Measurements from ENCODE around the gene HSPA12B.

The HSPA12B gene

DNA sequence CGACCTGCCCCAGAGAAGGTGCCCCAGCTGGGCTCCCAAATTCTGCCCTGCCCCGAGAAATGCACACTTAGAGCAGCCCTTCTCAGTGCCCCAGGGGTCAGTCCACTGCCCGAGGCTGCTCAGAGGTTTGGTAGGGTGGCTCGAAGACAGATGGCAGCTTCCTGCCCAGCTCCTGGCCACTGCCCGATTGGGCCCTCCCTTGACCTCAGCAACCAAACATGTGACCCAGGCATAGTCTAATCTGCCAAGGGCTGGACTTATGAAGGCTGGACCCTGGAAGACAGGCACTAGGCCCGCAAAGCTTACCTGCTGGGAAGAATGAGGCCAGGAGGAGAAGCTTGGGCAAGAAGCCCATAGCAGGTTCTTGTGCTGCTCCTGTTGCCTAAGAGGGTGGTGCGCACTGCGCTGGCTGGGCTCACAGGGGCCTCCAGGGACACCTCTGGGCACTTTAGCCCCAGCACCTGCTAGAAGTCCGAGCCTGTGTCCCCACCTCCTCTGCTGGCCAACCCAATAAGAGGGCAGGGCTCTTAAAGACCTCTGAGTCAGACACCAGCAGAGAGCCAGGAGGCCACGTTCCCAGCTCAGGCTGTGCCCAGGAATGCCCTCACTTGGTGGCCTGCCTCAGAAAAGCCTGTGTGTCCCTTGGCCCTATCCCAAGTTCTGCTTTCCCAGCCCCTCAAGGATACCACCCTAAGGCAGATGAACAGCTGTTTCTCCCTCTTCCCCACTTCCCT, 25.5 kb upstream of the HSPA12B start:
- no peak for DNase-seq (ENCODE audit: low read depth)
- TF ChIP-seq MAX (IDR thresholded peaks at IDR 0.05; ENCODE audit: low read depth, low read length) (no peak), CTCF (IDR thresholded peaks at IDR 0.05; ENCODE audit: low read depth, low read length) (no peak), POLR2A (IDR thresholded peaks at IDR 0.05; ENCODE audit: extremely low read depth, insufficient read length) (no peak), MYC (IDR thresholded peaks at IDR 0.05; ENCODE audit: low read depth, low read length) (no peak)
- no peak overlapping the region for H3K4me3 ChIP-seq (ENCODE audit: low read depth, low read length)

GRCh38 chr20:3707508-3707899, 25.0 kb upstream of the HSPA12B start:
- no peak for DNase-seq (ENCODE audit: low read depth)
- TF ChIP-seq MYC (IDR thresholded peaks at IDR 0.05; ENCODE audit: low read depth, low read length), result no peak
- no peak for TF ChIP-seq MAX (IDR thresholded peaks at IDR 0.05; ENCODE audit: low read depth, low read length)
- no peak for TF ChIP-seq CTCF (IDR thresholded peaks at IDR 0.05; ENCODE audit: low read depth, low read length)
- no peak for TF ChIP-seq POLR2A (IDR thresholded peaks at IDR 0.05; ENCODE audit: extremely low read depth, insufficient read length)
- no peak overlapping the region for H3K4me3 ChIP-seq (ENCODE audit: low read depth, low read length)

DNA sequence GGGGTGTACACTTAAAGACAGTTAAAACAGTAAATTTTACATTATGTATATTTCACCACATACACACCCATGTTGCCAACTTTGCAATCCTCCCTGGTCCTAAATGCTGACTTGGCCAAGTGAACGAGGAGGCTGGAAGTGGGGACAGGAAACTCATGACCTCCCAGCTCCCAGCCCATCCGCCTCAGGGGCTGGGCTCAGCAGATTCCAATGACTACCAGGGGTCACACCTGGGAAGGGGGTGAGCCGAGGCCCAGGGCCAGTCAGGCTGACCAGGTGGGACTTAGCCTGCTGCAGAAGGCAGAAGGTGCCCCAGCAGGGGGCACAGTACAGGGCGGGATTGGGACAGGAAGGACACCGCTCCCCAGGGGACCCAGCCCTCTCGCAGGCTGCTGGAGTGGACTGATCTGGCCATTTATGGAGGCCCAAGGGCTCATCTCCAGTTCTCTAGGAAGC, 22.4 kb upstream of the HSPA12B start:
- TF ChIP-seq MAX (IDR thresholded peaks at IDR 0.05; ENCODE audit: low read depth, low read length) (no peak), CTCF (IDR thresholded peaks at IDR 0.05; ENCODE audit: low read depth, low read length) (peak; percentile 2)

GRCh38 chr20:3710703-3711483, 21.6 kb upstream of the HSPA12B start:
- 0 out of 2 replicates have a peak, but pooled peaks have one; percentile 9 for TF ChIP-seq MAX (IDR thresholded peaks at IDR 0.05; ENCODE audit: low read depth, low read length)
- TF ChIP-seq CTCF (IDR thresholded peaks at IDR 0.05; ENCODE audit: low read depth, low read length), result peak; percentile 83
- TF ChIP-seq MYC (IDR thresholded peaks at IDR 0.05; ENCODE audit: low read depth, low read length), result no peak
- no peak for TF ChIP-seq POLR2A (IDR thresholded peaks at IDR 0.05; ENCODE audit: extremely low read depth, insufficient read length)
- DNase-seq (ENCODE audit: low read depth), result peak; percentile 75
- H3K4me3 ChIP-seq (ENCODE audit: low read depth, low read length), result no peak overlapping the region

More for the DNA sequence above, 22.4 kb upstream of the HSPA12B start:
- H3K4me3 ChIP-seq (ENCODE audit: low read depth, low read length), result no peak overlapping the region
- DNase-seq (ENCODE audit: low read depth), result peak; percentile 34

DNA sequence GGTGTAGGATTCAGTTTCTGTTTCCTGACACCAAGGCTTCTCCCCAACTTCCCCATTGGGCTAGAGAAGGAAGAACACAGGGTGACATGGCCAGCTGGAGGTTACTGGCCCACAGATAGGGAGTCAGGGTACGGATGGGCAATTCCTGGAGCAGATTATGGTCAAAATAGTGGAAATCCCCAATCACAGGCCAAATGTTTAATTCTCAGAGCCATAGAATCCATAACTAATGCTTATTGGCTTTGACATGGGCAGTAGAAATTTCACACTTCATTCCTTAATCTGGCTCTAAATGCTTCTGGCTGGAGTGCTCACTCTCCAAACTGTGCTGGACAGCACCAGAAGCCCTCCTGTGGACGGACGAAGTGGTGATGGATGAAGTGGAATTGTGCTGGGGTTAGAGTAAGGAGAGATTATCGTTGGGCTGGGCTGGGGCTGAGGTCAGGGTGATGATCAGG, 21.0 kb upstream of the HSPA12B start:
- no peak overlapping the region for H3K4me3 ChIP-seq (ENCODE audit: low read depth, low read length)
- TF ChIP-seq MYC (IDR thresholded peaks at IDR 0.05; ENCODE audit: low read depth, low read length) (no peak), POLR2A (IDR thresholded peaks at IDR 0.05; ENCODE audit: extremely low read depth, insufficient read length) (no peak), CTCF (IDR thresholded peaks at IDR 0.05; ENCODE audit: low read depth, low read length) (no peak), MAX (IDR thresholded peaks at IDR 0.05; ENCODE audit: low read depth, low read length) (no peak)

More for the DNA sequence above, 21.0 kb upstream of the HSPA12B start:
- no peak for DNase-seq (ENCODE audit: low read depth)

All from NB4 (cell line).